IMR-90 (cell line): ENCODE results near the gene KCTD4. TPM values are rescaled to one million over a fixed set of nuclear protein-coding genes. Genes with fewer than 3 reads are reported as not detected.

Source experiments
- ATAC-seq: fragments of 200-7000 bp; cut with Tn5 transposase; 2 replicates; pipeline ENCODE4 v1.9.1; 2020; ENCODE audit warnings: low read depth, mild to moderate bottlenecking, moderate library complexity
- BruUV-seq: library from RNA; stranded (reverse); fragments of 400-500 nt; replicated peaks from 2 replicates; lab custom pipeline; 2021; lab: Mats Ljungman, UMichigan
- CTCF ChIA-PET: fragments of 300-600 bp; formaldehyde crosslinking; extraction: SDS; loops from one replicate; lab custom pipeline; 2021; ENCODE audit warnings: antibody characterized with exemption; lab: Yijun Ruan, JAX
- POLR2A ChIA-PET: fragments of 300-600 bp; sonication (Branson Sonifier 250); formaldehyde crosslinking; loops from one replicate; lab custom pipeline; 2022; ENCODE audit warnings: antibody characterized with exemption; ENCODE audit not compliant: unreplicated experiment; lab: Charles Lee
- DNase-seq: peaks from one replicate; pipeline ENCODE4 v3.0.0; 2013
- H2AFZ ChIP-seq: replicated peaks from 2 replicates; pipeline ENCODE3; 2013; ENCODE audit warnings: low read length, mild to moderate bottlenecking; ENCODE audit not compliant: poor library complexity
- H2AK5ac ChIP-seq: 2 replicates; pipeline ENCODE4 v1.6.1; 2013; ENCODE audit warnings: low read depth, low read length, inconsistent platforms
- H2AK9ac ChIP-seq: replicated peaks from 2 replicates; pipeline ENCODE3; 2013; ENCODE audit warnings: mild to moderate bottlenecking, low read depth, low read length, moderate library complexity; ENCODE audit not compliant: poor library complexity
- H2BK120ac ChIP-seq: 2 replicates; pipeline ENCODE4 v1.6.1; 2013; ENCODE audit warnings: low read depth, low read length, inconsistent platforms
- H2BK15ac ChIP-seq: 3 replicates; pipeline ENCODE4 v1.6.1; 2013; ENCODE audit warnings: low read depth, low read length, inconsistent platforms
- H2BK20ac ChIP-seq: 2 replicates; pipeline ENCODE4 v1.6.1; 2013; ENCODE audit warnings: low read depth, mild to moderate bottlenecking, inconsistent platforms, low read length, moderate library complexity
- H2BK5ac ChIP-seq: 2 replicates; pipeline ENCODE4 v1.6.1; 2013; ENCODE audit warnings: mild to moderate bottlenecking, low read depth, low read length, inconsistent platforms; ENCODE audit not compliant: poor library complexity, severe bottlenecking
- H3K14ac ChIP-seq: replicated peaks from 2 replicates; pipeline ENCODE4 v1.6.1; 2013; ENCODE audit warnings: low read depth, low read length, inconsistent platforms
- H3K18ac ChIP-seq: 2 replicates; pipeline ENCODE4 v1.6.1; 2013; ENCODE audit warnings: low read depth, low read length, control low read depth
- H3K23ac ChIP-seq: 2 replicates; pipeline ENCODE4 v1.6.1; 2013; ENCODE audit warnings: low read depth, low read length, inconsistent platforms
- H3K27ac ChIP-seq: 2 replicates; pipeline ENCODE4 v1.5.1; 2013; ENCODE audit warnings: mild to moderate bottlenecking, control low read depth, low read length; ENCODE audit not compliant: insufficient read depth
- H3K27me3 ChIP-seq: 2 replicates; pipeline ENCODE4 v1.6.1; 2013; ENCODE audit warnings: low read length; ENCODE audit not compliant: control insufficient read depth, insufficient read depth
- H3K36me3 ChIP-seq: 2 replicates; pipeline ENCODE4 v1.6.1; 2013; ENCODE audit warnings: low read length, mixed read lengths; ENCODE audit not compliant: control insufficient read depth, insufficient read depth
- H3K4ac ChIP-seq: 2 replicates; pipeline ENCODE4 v1.6.1; 2013; ENCODE audit warnings: low read depth, low read length, inconsistent platforms
- H3K4me1 ChIP-seq: 2 replicates; pipeline ENCODE4 v1.6.1; 2013; ENCODE audit warnings: low read length, mixed read lengths; ENCODE audit not compliant: control insufficient read depth, insufficient read depth
- H3K4me2 ChIP-seq: 2 replicates; pipeline ENCODE4 v1.6.1; 2013; ENCODE audit warnings: low read depth, mild to moderate bottlenecking, control low read depth, low read length, moderate library complexity
- H3K4me3 ChIP-seq: 2 replicates; pipeline ENCODE4 v1.5.1; 2013; ENCODE audit warnings: low read depth, mild to moderate bottlenecking, control low read depth, low read length, moderate library complexity; ENCODE audit not compliant: insufficient read depth
- H3K56ac ChIP-seq: 2 replicates; pipeline ENCODE4 v1.6.1; 2013; ENCODE audit warnings: low read length, inconsistent platforms; ENCODE audit not compliant: insufficient read depth; ENCODE audit errors: extremely low read depth
- H3K79me1 ChIP-seq, 2 experiments: 2 replicates each; pipeline ENCODE4 v1.6.1; 2013; ENCODE audit warnings: low read length in 2 of 2, inconsistent platforms in 1 of 2, low read depth in 1 of 2
- H3K9ac ChIP-seq: 2 replicates; pipeline ENCODE4 v1.6.1; 2013; ENCODE audit warnings: low read depth, low read length, control low read depth
- H3K9me1 ChIP-seq: 2 replicates; pipeline ENCODE4 v1.6.1; 2013; ENCODE audit warnings: low read length, inconsistent platforms; ENCODE audit not compliant: insufficient read depth
- H3K9me3 ChIP-seq: 2 replicates; pipeline ENCODE4 v1.6.1; 2013; ENCODE audit warnings: low read length; ENCODE audit not compliant: control insufficient read depth, insufficient read depth
- H4K20me1 ChIP-seq: 2 replicates; pipeline ENCODE4 v1.6.1; 2013; ENCODE audit warnings: low read length, inconsistent platforms; ENCODE audit not compliant: insufficient read depth
- H4K5ac ChIP-seq: 2 replicates; pipeline ENCODE4 v1.6.1; 2013; ENCODE audit warnings: mild to moderate bottlenecking, low read depth, low read length, control low read depth
- H4K8ac ChIP-seq, 2 experiments: 2 replicates each; pipeline ENCODE4 v1.6.1; 2013; ENCODE audit warnings: low read depth in 2 of 2, low read length in 2 of 2, control low read depth in 1 of 2, inconsistent platforms in 1 of 2
- H4K91ac ChIP-seq: 2 replicates; pipeline ENCODE4 v1.6.1; 2013; ENCODE audit warnings: low read depth, low read length, inconsistent platforms; ENCODE audit not compliant: insufficient read depth
- BHLHE40 ChIP-seq: fragments of 150-350 bp; IDR thresholded peaks from 2 replicates; pipeline ENCODE4 v1.6.1; 2016; ENCODE audit warnings: mild to moderate bottlenecking, low read depth, low read length
- CEBPB ChIP-seq: IDR thresholded peaks from 2 replicates; pipeline ENCODE4 v1.6.1; 2012; ENCODE audit warnings: low read depth, low read length, improper control_type of control experiment
- CHD1 ChIP-seq: IDR thresholded peaks from 2 replicates; pipeline ENCODE4 v1.6.1; 2012; ENCODE audit warnings: low read depth, low read length, improper control_type of control experiment
- CTCF ChIP-seq: conservative IDR thresholded peaks from 2 replicates; pipeline ENCODE4 v1.5.1; 2012; ENCODE audit warnings: mild to moderate bottlenecking, low read depth, low read length, improper control_type of control experiment
- ELK1 ChIP-seq: fragments of 150-350 bp; IDR thresholded peaks from 2 replicates; pipeline ENCODE4 v1.6.1; 2016; ENCODE audit warnings: low read depth, mild to moderate bottlenecking, low read length, moderate library complexity, borderline replicate concordance
- FOS ChIP-seq: fragments of 150-350 bp; IDR thresholded peaks from 2 replicates; pipeline ENCODE4 v1.6.1; 2016; ENCODE audit warnings: low read depth, low read length
- MAFK ChIP-seq: IDR thresholded peaks from 2 replicates; pipeline ENCODE4 v1.6.1; 2012; ENCODE audit warnings: low read depth, low read length, improper control_type of control experiment
- MAZ ChIP-seq: IDR thresholded peaks from 2 replicates; pipeline ENCODE4 v1.6.1; 2012; ENCODE audit warnings: low read depth, mild to moderate bottlenecking, low read length, improper control_type of control experiment, moderate library complexity, borderline replicate concordance
- MXI1 ChIP-seq: IDR thresholded peaks from 2 replicates; pipeline ENCODE4 v1.6.1; 2012; ENCODE audit warnings: low read depth, mild to moderate bottlenecking, low read length, moderate library complexity, borderline replicate concordance
- NFE2L2 ChIP-seq: fragments of 150-350 bp; IDR thresholded peaks from 2 replicates; pipeline ENCODE4 v1.6.1; 2016; ENCODE audit warnings: low read depth, mild to moderate bottlenecking, low read length
- POLR2A ChIP-seq: IDR thresholded peaks from 2 replicates; pipeline ENCODE4 v1.6.1; 2012; ENCODE audit warnings: mild to moderate bottlenecking, low read depth, low read length
- RAD21 ChIP-seq: IDR thresholded peaks from 2 replicates; pipeline ENCODE4 v1.6.1; 2012; ENCODE audit warnings: low read length, improper control_type of control experiment
- RCOR1 ChIP-seq: IDR thresholded peaks from 2 replicates; pipeline ENCODE4 v1.6.1; 2012; ENCODE audit warnings: mild to moderate bottlenecking, low read length, improper control_type of control experiment; ENCODE audit not compliant: insufficient replicate concordance
- RFX5 ChIP-seq: IDR thresholded peaks from 2 replicates; pipeline ENCODE4 v1.8.0; 2012; ENCODE audit warnings: low read depth, mild to moderate bottlenecking, low read length, moderate library complexity
- SMC3 ChIP-seq: fragments of 150-350 bp; IDR thresholded peaks from 2 replicates; pipeline ENCODE4 v1.6.1; 2016; ENCODE audit warnings: low read depth, mild to moderate bottlenecking, antibody characterized with exemption, low read length, moderate library complexity
- USF2 ChIP-seq: fragments of 150-350 bp; IDR thresholded peaks from 2 replicates; pipeline ENCODE4 v1.6.1; 2017; ENCODE audit warnings: mild to moderate bottlenecking, antibody characterized with exemption, low read length, low read depth
- WGBS, 2 experiments: methylation state at CpG; one replicate each; pipeline versions ENCODE4 v1.1.5 to v1.1.7; 2013; ENCODE audit warnings: missing lambda C conversion rate in 2 of 2; ENCODE audit not compliant: insufficient read length in 1 of 2; ENCODE audit errors: extremely low coverage in 2 of 2; 5-methylcytosine and 5-hydroxymethylcytosine counted together
- dilution Hi-C: fragments of 300-500 bp; cut with HindIII; formaldehyde crosslinking; loops from one replicate; pipeline ENCODE4 v1.14.3; 2018; ENCODE audit warnings: low sequenced_read_pairs; ENCODE audit not compliant: unreplicated experiment
- in situ Hi-C: fragments of 300-500 bp; cut with MboI; formaldehyde crosslinking; loops from 3 replicates; pipeline ENCODE4 v1.14.3; 2019; ENCODE audit warnings: low sequenced_read_pairs, inconsistent platforms, mixed read lengths
- intact Hi-C: fragments of 100-400 bp; cut with micrococcal nuclease; formaldehyde crosslinking; loops from 2 replicates; pipeline ENCODE4 v1.10.0; 2022
- polyA plus RNA-seq, 3 experiments: library from polyadenylated mRNA; depleted of rRNA; stranded (reverse); fragments of >200 nt; gene quantifications; 2 replicates each; pipeline ENCODE4 v1.2.3, GENCODE V29; 2012; ENCODE audit warnings: low replicate concordance in 1 of 3
- total RNA-seq: library from RNA; depleted of rRNA; stranded (reverse); fragments of >200 nt; gene quantifications from 2 replicates; pipeline ENCODE4 v1.2.3, GENCODE V29; 2012

Gene KCTD4
- total and polyA plus RNA-seq, 2 of the 4 experiments (the other 2 are of a cell fraction) = 0.53 to 0.72 TPM

GRCh38 chr13:45225370-45225769 lies 24.5 kb upstream of the KCTD4 start:
- Histone ChIP-seq H3K79me1 (peaks cover 33 to 47% of the 10 kb centered on the region in 2 experiments), H3K4me2 (no peak overlapping the region), H3K18ac (no peak overlapping the region), H4K8ac (no peak overlapping the region), H4K91ac (no peak overlapping the region), H3K9ac (no peak overlapping the region), H3K4me3 (no peak overlapping the region), H3K27ac (no peak overlapping the region), H3K4ac (no peak overlapping the region), H3K9me3 (no peaks in the 10 kb centered on the region), H4K5ac (no peak overlapping the region), H2BK15ac (no peak overlapping the region), H3K36me3 (0 out of 2 replicates have a peak, but pooled peaks cover 2% of the 10 kb centered on the region), H4K20me1 (no peaks in the 10 kb centered on the region), H2AK9ac (no peak overlapping the region), H3K27me3 (no peaks in the 10 kb centered on the region), H2BK5ac (no peak overlapping the region), H3K14ac (no peak overlapping the region), H2AK5ac (no peak overlapping the region), H3K23ac (no peak overlapping the region), H3K56ac (no peak overlapping the region), H3K4me1 (peaks cover 2% of the 10 kb centered on the region; the same call in 1 of the 2 replicates), H2BK20ac (no peak overlapping the region), H3K9me1 (peaks cover 3% of the 10 kb centered on the region; the same call in 1 of the 2 replicates), H2BK120ac (no peak overlapping the region), H2AFZ (no peak overlapping the region)
- ATAC-seq = no peak
- DNase-seq = no peak
- no TSS peak for BruUV-seq
- in situ Hi-C loops = no loop called here
- no CpG with 5 or more reads among the region's 4 CpGs for WGBS, 2 experiments
- CTCF ChIA-PET = no interaction called here
- POLR2A ChIA-PET = interaction anchor here (0.6 kb wide), 1 partner anchor 8 kb away, joined by 7 read pairs; no protein-coding TSS in a partner anchor
- no peak for TF ChIP-seq USF2
- no peak for TF ChIP-seq RFX5
- no peak for TF ChIP-seq RAD21
- TF ChIP-seq POLR2A = no peak
- TF ChIP-seq CEBPB = no peak
- no peak for TF ChIP-seq CTCF
- TF ChIP-seq ELK1 = no peak
- no peak for TF ChIP-seq MAFK
- no peak for TF ChIP-seq MAZ
- no peak for TF ChIP-seq MXI1
- TF ChIP-seq FOS = no peak
- no peak for TF ChIP-seq CHD1
- no peak for TF ChIP-seq SMC3
- no peak for TF ChIP-seq BHLHE40
- no peak for TF ChIP-seq NFE2L2
- TF ChIP-seq RCOR1 = no peak
- dilution Hi-C loops = no loop called here
- intact Hi-C loops = loop anchor here (1.0 kb wide), 1 partner anchor 9 kb away; no protein-coding TSS in a partner anchor
